ENCODE results near the gene PRSS33. TPM values are rescaled to one million over a fixed set of nuclear protein-coding genes. Genes with fewer than 3 reads are reported as not detected.

The PRSS33 gene
- polyA plus RNA-seq, 1 of the 3 experiments (the other 2 are of a cell fraction), result not detected

DNA sequence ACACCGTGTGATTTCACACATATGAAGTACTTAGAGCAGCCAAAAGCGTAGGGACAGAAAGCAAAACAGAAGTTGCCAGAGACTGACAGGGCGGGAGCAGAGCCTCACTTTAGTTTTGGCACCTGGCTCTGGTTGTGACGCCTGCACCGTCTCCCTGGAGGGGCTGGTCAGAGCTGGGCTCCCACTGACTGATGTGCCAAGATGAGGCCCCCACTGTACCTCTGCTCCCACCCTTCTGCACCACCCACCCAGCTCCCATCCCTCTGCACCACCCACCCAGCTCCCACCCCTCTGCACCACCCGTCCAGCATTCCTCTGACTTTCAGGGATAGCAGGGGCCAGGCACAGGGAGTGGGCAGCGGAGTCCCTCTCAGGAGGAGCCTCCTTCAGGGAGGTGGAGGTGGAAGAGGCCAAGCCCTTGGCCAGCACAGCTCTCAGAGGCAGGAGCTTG lies 26.4 kb upstream of the PRSS33 start:
- no peaks in the 10 kb centered on the region for H4K20me1 ChIP-seq (ENCODE audit: insufficient read depth)
- H3K36me3 ChIP-seq (replicated peaks in 1 of 2; ENCODE audit: control insufficient read depth in 1 of 2, insufficient read depth in 2 of 2, low read length in 1 of 2), result no peaks in the 10 kb centered on the region
- ChIA-PET CTCF (interaction anchor here (0.9 kb wide), 1 partner anchor 9 kb away, joined by 5 read pairs; no protein-coding TSS in a partner anchor), POLR2A (no interaction called here)
- no peaks in the 10 kb centered on the region for H3K79me2 ChIP-seq (ENCODE audit: insufficient read depth)
- 69% methylated on average over 7 of the region's 7 CpGs for WGBS (ENCODE audit: low lambda C conversion rate)
- H3K4me2 ChIP-seq, result no peak overlapping the region
- H3K4me1 ChIP-seq (ENCODE audit: control insufficient read depth in 1 of 2, insufficient read depth in 2 of 2, low read depth in 1 of 2, low read length in 1 of 2), result peaks cover 0 to 3% of the 10 kb centered on the region in 2 experiments; a peak in 1 of 4 replicates
- no peaks in the 10 kb centered on the region; the same call in 1 of the 2 replicates for H3K27me3 ChIP-seq (ENCODE audit: insufficient read depth)
- no peak overlapping the region for H3K27ac ChIP-seq (ENCODE audit: low read depth in 2 of 2, low read length in 1 of 2)
- DNase-seq, result no peak
- H3K9me3 ChIP-seq, result no peaks in the 10 kb centered on the region
- no peak overlapping the region for H3K9ac ChIP-seq
- no peak overlapping the region for H3K4me3 ChIP-seq (ENCODE audit: low read depth in 2 of 2, low read length in 1 of 2)
- H2AFZ ChIP-seq (ENCODE audit: low read depth), result no peak overlapping the region
- H3K9me2 ChIP-seq, result no peaks in the 10 kb centered on the region
- H3F3A ChIP-seq (replicated peaks; ENCODE audit: insufficient read depth), result no peaks in the 10 kb centered on the region
- TF ChIP-seq EZH2phosphoT487 (IDR thresholded peaks at IDR 0.05; ENCODE audit: borderline replicate concordance, low read depth) (no peak), SMC3 (IDR thresholded peaks at IDR 0.05; ENCODE audit: low read depth, low read length) (no peak), FOSL2 (IDR thresholded peaks at IDR 0.05; ENCODE audit: borderline replicate concordance, low read depth) (no peak), RCOR1 (IDR thresholded peaks at IDR 0.05; ENCODE audit: low read length) (no peak), RFX5 (IDR thresholded peaks at IDR 0.05; ENCODE audit: low read length) (no peak), TCF12 (IDR thresholded peaks at IDR 0.05) (no peak), CHD2 (IDR thresholded peaks at IDR 0.05; ENCODE audit: low read length, partially characterized antibody) (no peak), TEAD4 (IDR thresholded peaks at IDR 0.05; ENCODE audit: borderline replicate concordance, insufficient read depth) (no peak), MEF2A (IDR thresholded peaks at IDR 0.05; ENCODE audit: borderline replicate concordance, low read depth) (no peak)
- TF ChIP-seq, protein P1, sequence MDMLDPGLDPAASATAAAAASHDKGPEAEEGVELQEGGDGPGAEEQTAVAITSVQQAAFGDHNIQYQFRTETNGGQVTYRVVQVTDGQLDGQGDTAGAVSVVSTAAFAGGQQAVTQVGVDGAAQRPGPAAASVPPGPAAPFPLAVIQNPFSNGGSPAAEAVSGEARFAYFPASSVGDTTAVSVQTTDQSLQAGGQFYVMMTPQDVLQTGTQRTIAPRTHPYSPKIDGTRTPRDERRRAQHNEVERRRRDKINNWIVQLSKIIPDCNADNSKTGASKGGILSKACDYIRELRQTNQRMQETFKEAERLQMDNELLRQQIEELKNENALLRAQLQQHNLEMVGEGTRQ (IDR thresholded peaks at IDR 0.05; ENCODE audit: borderline replicate concordance, low read depth, low read length), result no peak
- TF ChIP-seq, protein P2, sequence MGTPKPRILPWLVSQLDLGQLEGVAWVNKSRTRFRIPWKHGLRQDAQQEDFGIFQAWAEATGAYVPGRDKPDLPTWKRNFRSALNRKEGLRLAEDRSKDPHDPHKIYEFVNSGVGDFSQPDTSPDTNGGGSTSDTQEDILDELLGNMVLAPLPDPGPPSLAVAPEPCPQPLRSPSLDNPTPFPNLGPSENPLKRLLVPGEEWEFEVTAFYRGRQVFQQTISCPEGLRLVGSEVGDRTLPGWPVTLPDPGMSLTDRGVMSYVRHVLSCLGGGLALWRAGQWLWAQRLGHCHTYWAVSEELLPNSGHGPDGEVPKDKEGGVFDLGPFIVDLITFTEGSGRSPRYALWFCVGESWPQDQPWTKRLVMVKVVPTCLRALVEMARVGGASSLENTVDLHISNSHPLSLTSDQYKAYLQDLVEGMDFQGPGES (IDR thresholded peaks at IDR 0.05; ENCODE audit: low read depth, low read length), result no peak
- TF ChIP-seq, protein P3, sequence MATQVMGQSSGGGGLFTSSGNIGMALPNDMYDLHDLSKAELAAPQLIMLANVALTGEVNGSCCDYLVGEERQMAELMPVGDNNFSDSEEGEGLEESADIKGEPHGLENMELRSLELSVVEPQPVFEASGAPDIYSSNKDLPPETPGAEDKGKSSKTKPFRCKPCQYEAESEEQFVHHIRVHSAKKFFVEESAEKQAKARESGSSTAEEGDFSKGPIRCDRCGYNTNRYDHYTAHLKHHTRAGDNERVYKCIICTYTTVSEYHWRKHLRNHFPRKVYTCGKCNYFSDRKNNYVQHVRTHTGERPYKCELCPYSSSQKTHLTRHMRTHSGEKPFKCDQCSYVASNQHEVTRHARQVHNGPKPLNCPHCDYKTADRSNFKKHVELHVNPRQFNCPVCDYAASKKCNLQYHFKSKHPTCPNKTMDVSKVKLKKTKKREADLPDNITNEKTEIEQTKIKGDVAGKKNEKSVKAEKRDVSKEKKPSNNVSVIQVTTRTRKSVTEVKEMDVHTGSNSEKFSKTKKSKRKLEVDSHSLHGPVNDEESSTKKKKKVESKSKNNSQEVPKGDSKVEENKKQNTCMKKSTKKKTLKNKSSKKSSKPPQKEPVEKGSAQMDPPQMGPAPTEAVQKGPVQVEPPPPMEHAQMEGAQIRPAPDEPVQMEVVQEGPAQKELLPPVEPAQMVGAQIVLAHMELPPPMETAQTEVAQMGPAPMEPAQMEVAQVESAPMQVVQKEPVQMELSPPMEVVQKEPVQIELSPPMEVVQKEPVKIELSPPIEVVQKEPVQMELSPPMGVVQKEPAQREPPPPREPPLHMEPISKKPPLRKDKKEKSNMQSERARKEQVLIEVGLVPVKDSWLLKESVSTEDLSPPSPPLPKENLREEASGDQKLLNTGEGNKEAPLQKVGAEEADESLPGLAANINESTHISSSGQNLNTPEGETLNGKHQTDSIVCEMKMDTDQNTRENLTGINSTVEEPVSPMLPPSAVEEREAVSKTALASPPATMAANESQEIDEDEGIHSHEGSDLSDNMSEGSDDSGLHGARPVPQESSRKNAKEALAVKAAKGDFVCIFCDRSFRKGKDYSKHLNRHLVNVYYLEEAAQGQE (IDR thresholded peaks at IDR 0.05; ENCODE audit: low read depth, low read length), result no peak
- TF ChIP-seq, protein P4, sequence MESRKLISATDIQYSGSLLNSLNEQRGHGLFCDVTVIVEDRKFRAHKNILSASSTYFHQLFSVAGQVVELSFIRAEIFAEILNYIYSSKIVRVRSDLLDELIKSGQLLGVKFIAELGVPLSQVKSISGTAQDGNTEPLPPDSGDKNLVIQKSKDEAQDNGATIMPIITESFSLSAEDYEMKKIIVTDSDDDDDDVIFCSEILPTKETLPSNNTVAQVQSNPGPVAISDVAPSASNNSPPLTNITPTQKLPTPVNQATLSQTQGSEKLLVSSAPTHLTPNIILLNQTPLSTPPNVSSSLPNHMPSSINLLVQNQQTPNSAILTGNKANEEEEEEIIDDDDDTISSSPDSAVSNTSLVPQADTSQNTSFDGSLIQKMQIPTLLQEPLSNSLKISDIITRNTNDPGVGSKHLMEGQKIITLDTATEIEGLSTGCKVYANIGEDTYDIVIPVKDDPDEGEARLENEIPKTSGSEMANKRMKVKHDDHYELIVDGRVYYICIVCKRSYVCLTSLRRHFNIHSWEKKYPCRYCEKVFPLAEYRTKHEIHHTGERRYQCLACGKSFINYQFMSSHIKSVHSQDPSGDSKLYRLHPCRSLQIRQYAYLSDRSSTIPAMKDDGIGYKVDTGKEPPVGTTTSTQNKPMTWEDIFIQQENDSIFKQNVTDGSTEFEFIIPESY (IDR thresholded peaks at IDR 0.05; ENCODE audit: borderline replicate concordance, low read depth), result no peak
- TF ChIP-seq, protein P5, sequence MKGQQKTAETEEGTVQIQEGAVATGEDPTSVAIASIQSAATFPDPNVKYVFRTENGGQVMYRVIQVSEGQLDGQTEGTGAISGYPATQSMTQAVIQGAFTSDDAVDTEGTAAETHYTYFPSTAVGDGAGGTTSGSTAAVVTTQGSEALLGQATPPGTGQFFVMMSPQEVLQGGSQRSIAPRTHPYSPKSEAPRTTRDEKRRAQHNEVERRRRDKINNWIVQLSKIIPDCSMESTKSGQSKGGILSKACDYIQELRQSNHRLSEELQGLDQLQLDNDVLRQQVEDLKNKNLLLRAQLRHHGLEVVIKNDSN (IDR thresholded peaks at IDR 0.05; ENCODE audit: borderline replicate concordance, low read depth), result no peak

All from SK-N-SH (cell line).